ENCODE data around the gene ERC2. TPM values are rescaled to one million over a fixed set of nuclear protein-coding genes. Genes with fewer than 3 reads are reported as not detected.
A peak's percentile ranks its signal among the peaks of the same experiment; 100 is the strongest.

The ERC2 gene
- total and polyA plus RNA-seq, 2 of the 8 experiments (the other 6 are each of a cell fraction or from before 2014, with no cell fraction given), result 16.4 to 22.8 TPM

DNA sequence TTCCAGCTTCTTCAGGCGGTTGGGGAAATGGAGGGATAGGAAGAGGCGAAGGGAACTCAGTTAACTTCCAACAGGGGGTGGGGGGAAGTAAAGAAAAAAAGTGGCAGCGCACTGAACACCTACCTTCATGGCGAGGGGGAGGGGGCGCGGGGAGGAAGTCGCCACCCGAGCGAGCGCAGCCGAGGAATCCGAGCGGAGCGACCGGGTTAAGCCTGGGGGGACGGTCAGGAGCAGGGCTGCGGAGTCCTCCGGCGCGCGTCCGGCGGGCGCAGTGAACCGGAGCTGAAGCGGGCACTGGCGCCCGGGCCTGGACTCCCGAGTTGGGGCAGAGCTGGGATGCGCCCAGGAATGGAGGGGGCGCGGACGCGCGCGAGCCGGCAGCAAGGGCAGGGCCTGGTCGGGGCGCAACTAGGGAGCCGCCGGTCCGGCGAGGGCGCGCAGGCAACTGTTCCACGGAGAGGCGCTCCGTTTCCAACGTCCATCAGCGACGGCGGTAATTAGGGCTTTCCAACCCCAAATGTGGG, 981.3 kb downstream of the ERC2 start, which contains the start of gene WNT5A (continued):
- TF ChIP-seq CBX8 (IDR thresholded peaks at IDR 0.05; ENCODE audit: borderline replicate concordance, low read depth, low read length) (no peak), RNF2 (IDR thresholded peaks at IDR 0.05; ENCODE audit: borderline replicate concordance, low read depth, low read length, missing control alignments, poor library complexity, severe bottlenecking) (peak; percentile 40), SIN3A (conservative IDR thresholded peaks at IDR 0.05 in 1 of 2, IDR thresholded peaks at IDR 0.05 in 1 of 2; ENCODE audit: low read depth in 1 of 2, low read length in 2 of 2) (0 out of 4 replicates have a peak, but pooled peaks of 1 of the 2 experiments have one; percentile 12), BACH1 (IDR thresholded peaks at IDR 0.05; ENCODE audit: low read length) (peak; percentile 29; the same call in 1 of the 2 replicates), KDM4A (IDR thresholded peaks at IDR 0.05; ENCODE audit: low read depth, low read length, severe bottlenecking) (no peak), CHD2 (IDR thresholded peaks at IDR 0.05; ENCODE audit: low read length) (0 out of 2 replicates have a peak, but pooled peaks have one; percentile 19), NANOG (IDR thresholded peaks at IDR 0.05; ENCODE audit: insufficient read depth, low read depth, low read length, poor library complexity, severe bottlenecking) (no peak)
- TF ChIP-seq, protein P1, sequence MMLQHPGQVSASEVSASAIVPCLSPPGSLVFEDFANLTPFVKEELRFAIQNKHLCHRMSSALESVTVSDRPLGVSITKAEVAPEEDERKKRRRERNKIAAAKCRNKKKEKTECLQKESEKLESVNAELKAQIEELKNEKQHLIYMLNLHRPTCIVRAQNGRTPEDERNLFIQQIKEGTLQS (IDR thresholded peaks at IDR 0.05; ENCODE audit: insufficient read depth, low read depth, low read length), result no peak

All from H1 (cell line).